OCI-M2 (cell line): ENCODE data around the gene GRIK4.

Experiments used
- DNase-seq: peaks from one replicate; lab custom pipeline; 2025; ENCODE audit not compliant: unreplicated experiment; lab: John Stamatoyannopoulos, UW

Gene GRIK4

GRCh38 chr11:120547316-120547715, 35.8 kb downstream of the GRIK4 start:
- DNase-seq = no peak

DNA sequence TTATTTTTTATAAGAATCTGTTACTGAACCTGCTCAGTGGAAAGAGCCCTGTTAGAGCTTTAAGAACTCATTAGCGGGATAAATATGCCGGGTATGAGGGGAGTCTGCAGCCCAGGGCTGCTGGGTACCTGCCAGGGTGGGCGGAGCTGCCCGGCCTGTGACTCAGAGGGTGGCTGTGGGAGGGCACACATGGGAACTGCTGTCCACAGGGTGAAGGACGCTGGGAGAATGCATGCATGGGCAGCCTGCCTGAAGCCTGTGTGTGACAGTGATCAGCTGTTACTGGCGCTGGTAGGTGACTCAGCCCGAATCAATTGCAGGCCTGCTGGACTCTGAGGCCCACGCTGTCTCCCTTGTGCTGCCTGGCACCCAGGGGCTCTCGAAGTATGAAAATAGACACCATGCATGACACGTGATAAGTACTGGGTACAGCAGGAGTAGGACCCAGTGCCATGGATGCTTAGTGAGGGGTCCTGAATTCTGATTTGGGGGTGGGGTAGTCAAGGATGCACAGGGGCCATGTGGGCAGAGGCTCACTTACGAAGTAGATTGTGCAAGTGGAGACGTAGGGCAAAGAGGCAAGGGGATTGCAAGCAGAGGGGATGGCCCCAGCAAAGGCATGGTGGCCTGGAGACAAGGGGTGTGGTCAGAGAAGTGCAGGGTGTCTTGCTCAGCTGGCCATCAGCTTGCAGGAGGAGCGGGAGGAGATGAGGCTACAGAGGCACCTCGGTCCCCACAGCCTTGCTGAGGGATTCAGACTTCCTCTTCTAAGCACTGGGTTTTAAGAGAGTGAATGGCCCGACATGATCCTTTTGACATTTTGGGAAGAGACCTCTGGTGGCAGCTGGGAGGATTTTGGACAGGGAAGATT, 36.5 kb downstream of the GRIK4 start:
- DNase-seq = no peak

DNA sequence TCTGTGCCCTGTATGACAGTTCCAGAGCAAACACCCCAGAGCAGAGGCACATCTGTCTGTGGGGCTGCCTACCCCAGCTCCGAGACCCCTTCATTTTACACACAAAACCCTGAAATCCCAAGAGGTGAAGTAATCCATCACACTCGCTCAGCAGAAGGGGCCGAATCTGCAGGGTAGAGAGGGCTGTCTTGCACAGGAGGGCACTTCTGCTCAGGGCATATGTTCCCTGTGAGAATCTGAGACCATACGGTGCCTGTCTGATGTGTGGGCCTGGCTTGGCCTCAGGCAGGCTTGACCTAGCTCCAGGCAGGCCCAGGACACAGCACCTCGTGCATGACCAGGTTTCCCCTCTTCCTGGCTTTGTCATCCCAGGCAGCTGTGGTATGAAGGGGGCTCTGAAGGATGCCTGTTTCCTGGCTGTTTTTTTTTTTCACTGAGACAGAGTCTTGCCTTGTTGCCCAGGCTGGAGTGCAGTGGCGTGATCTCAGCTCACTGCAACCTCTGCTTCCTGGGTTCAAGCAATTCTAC, 37.2 kb downstream of the GRIK4 start:
- no peak for DNase-seq

DNA sequence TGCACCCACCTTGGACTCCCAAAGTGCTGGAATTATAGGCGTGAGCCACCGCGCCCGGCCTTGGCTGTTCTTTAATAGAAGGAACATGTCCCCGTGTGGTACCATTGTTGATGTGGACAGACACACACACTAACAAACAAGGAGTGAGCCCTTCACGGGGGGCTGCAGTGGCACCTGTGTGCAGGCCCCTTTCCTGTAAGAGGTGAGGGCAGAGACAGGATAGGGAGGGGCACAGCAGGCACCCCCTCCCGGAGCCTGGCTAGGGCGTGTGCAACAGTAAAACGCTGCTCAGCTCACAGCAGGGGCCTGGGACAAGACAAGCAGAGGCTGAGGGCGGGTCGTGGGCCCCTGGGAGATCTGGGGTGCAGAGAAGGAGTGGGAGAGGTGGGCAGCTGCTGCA, 37.8 kb downstream of the GRIK4 start:
- no peak for DNase-seq

DNA sequence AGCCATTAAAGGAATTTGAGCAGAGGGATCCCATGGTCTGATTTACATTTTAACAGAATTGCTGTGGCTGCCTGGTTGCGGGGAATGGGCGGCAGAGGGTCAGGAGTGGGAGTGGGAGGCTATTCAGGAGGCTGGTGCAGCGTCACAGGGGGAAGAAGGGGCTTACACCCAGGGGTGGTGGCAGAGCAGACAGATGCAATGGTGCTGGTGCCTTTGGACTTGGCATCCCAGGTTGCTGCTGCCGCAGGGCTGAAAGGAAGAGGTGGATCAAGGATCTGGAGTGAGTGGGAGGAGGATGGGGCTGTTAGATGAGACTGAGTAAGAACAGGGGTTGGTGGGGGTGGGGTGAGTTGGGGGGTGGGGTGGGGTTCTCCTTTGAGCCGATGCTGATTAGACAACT, 38.5 kb downstream of the GRIK4 start:
- no peak for DNase-seq

DNA sequence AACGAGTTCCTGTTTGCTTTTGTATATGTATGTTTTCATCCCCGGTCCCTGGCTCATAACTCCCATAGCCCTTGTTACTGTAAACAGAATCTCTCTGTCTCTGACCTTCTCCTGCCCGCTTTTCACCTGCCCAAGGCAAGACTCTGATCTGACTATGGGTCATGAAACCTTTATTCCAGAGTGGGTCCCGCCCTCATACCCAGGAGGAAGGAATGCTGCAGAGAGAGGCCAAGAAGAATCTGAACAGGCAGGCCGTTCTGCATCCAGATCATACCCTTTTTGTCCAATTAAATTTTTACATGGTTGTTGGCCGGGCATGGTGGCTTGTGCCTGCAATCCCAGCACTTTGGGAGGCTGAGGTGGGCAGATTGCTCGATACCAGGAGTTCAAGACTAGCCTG, 39.6 kb downstream of the GRIK4 start:
- DNase-seq = no peak

DNA sequence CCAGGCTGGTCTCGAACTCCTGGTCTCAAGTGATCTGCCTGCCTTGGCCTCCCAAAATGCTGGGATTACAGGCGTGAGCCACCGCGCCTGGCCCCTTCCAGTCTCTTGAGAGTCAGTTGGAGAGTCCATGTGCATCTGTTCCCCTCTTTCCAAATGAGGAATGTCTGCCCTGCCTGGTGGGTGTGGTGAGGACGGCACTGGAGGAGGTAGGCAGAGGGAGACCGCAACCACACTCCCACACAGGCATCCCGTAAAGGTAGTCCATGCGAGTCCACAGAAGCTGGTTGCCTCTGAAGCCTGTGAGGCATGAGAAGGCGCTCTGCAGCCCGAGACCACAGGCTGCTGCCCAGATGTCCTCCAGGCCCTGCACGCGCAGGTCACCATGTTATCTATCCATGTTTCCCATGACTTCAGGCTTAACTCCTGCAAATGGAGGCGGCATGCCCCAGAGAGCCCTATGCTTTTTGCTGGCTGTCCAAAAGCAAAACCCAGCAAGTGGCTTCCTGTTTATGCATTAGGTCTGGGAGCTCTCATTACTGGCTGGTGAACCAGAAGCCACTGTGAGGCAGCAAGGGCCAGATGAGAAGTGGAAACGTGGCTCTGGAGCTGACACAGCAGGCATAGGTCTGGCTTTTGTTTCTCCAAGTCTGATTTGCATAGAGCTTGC, 43.4 kb downstream of the GRIK4 start:
- DNase-seq = no peak

- DNase-seq = no peak
Measured at GRCh38 chr11:120555433-120555773, 43.9 kb downstream of the GRIK4 start.

GRCh38 chr11:120556797-120557196, 45.2 kb downstream of the GRIK4 start:
- no peak for DNase-seq

GRCh38 chr11:120558744-120559431, 47.3 kb downstream of the GRIK4 start:
- no peak for DNase-seq

DNA sequence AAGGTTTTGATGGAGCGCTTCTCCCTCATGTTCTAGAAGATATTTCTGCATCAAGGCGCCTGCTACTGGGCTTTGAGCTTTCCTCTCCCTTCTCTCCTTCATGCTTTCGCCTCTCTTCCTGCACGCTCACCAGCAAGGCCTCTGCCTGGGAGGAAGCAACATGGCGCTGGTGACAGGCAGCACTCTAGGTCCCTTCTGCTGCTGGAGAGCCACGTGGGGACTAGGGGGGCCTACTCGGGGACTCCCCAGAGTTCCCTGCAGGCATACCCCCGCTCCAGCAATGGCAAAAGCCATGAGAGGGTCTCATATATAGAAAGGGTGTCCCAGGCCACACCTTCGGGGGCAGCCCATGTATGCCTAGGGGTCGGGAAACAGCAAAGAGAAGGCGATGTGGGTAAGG, 49.7 kb downstream of the GRIK4 start:
- DNase-seq = no peak

DNA sequence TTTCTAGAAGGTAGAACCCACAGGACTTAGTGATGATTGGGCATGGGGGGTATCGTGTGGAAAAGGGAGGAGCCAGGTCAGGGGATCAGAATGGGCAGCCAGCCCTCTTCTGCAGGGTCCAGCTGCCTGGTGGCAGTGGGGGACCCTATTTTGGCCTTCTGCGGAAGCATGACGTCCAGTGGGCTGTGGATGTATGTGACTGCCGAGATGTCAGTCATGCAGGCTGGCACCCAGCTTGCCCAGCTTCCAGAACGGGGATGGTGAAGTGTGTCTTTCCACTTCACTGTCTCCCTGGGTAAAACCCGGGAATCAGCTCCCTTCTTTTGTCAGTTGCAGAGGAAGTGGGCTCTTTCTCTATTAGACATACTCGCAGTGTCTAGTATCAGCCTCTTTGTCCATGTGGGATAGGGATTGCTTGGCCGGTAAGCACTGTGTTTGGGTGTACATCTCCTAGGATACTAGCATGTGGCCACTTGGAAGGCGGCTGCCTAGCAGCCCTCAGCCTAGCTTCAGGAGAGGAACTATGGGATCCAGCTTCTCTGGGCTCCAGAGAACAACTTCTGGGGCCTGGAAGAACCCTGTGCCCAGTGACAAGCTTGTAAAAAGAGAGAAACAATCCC, 51.4 kb downstream of the GRIK4 start:
- no peak for DNase-seq

DNA sequence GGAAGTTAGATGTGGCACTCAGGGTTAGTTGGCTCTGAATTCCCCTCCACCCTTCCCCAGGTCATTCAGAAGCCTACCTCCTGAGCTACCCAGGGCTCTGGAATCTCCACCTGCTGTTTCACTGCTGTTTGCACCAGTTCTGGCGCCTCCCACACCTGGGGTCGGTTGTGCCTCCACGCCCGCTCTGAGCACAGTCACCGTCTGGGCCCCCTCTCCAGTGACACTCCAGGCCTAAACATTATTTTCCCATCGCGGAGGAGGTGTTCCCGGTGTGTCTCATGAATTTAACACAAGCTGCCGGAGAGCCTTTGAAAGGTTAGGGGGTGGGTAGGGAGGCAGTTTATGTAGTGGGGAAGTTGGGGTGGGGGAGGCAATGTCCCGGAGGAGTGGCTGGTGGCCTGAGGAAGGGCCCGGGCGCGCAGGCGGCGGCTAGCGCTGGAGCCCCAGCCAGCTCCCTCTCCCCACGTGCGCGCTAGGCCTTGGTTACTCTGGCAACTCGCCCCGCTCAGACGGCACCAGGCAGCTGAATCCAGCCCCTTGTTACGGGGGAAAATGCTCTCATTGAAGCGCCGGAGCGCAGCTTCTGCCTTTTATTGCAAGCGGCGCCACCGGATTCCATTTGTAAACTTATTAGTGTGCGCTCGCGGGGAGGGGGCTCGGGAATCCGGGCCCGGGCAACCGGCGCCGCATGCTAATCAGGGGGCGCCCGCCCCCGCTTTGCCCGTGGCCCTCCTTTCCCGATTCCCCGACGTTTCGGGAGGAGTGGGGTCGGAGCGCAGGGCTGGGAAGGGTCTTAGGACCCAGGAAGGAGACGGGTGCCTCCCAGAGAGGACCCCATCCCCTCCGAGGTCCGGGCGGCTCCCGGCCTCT, 52.4 kb downstream of the GRIK4 start:
- no peak for DNase-seq

- no peak for DNase-seq
Measured at GRCh38 chr11:120564573-120565311, 53.2 kb downstream of the GRIK4 start.

DNA sequence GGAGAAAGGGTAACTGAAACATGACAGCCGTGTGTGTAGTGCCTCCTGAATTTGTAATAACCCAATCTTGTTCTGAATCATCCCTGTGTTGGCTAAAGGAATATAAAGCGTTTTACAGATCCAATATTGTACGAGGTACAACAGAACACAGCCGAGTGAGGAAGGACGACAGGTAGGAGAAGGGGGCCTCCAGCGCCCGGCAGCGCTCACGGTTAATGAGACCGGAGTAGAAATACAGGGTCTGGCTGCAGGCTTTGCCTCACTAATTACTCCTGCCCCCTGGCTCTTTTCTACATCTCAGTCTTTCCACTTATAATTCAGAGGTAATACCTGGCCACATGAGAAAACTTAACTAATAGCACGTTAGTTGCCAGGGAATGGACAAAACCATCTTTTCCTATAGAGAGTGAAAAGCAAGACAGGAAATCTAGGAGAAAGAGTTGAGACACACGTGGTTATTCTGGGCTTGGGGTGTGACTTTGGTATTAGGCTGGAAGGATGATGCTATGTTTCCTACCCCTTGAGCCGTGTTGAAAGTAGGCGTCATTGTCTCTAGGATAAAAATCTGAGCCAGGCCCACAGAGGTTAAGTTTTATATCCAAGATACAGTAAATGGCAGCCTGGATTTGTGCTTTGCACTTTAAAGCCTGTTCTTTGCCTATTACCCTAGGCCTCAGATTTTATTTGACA, 54.1 kb downstream of the GRIK4 start:
- no peak for DNase-seq

DNA sequence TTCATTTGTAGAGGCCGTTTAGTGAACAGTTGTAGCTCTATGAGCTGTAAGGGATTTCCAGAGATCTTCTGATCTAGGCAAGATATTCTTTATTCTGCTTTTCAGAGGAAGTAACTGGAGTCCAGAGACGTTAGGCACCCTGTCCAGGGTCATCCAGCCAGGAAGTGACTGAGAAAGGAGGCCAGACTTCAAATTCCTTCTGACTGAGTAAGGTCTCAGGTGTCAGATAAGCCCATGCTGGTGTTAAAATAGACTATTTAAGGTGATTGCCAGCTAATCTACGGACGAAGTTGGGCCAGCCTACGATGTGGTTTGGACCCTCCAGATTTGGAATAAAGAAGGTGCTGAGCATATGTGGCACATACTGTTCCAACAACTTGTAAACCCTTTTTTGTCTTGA, 54.6 kb downstream of the GRIK4 start:
- DNase-seq = no peak

DNA sequence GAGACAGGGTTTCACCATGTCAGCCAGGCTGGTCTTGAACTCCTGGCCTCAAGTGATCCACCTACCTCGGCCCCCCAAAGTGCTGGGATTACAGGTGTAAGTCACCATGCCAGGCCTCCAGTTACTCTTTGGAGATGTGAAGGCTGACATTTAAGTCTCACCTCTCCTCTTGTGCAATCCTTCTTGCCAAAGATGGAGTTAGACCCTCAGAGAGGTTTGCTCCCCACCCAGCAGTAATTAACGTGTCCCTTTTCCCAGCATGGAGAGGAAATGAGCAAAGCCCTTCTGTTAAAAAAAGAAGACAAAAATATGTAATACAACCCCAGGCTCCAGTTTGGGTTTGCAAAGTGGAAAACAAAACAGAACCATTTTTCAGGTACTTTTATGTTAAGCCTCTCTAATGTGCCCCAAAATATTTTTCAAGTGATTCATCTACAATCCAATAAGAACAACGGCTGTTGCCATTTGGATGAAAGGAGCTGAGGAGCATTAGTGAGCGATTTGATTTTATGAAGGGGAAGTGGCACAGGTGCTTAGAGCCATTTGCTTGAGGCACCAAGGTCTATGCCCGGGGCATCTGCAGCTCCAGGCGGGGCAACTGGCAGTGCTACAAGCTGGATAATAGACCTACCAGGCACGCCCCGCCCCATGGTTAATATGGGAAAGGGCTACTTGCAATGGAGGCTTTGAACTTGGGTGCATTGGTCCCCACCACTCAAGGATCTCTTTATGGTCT, 57.2 kb downstream of the GRIK4 start:
- no peak for DNase-seq

- DNase-seq = no peak
Measured at GRCh38 chr11:120569861-120570260, 58.3 kb downstream of the GRIK4 start.

GRCh38 chr11:120571476-120571875, 59.9 kb downstream of the GRIK4 start:
- DNase-seq = no peak
